Osteoblast (primary cell): ENCODE data around the gene LRRC4C. TPM values are rescaled to one million over a fixed set of nuclear protein-coding genes. Genes with fewer than 3 reads are reported as not detected.

Experiments used
- DNase-seq: peaks from one replicate; pipeline ENCODE4 v3.0.0; 2011; ENCODE audit warnings: low spot score, mixed read lengths; ENCODE audit not compliant: insufficient read length; ENCODE audit errors: missing footprints
- H2AFZ ChIP-seq: 2 replicates; pipeline ENCODE4 v1.6.0; 2011; ENCODE audit warnings: mild to moderate bottlenecking, low read length
- H3K27ac ChIP-seq: 2 replicates; pipeline ENCODE4 v1.5.1; 2011; ENCODE audit warnings: mild to moderate bottlenecking, low read depth, low read length, moderate library complexity
- H3K27me3 ChIP-seq: 2 replicates; pipeline ENCODE4 v1.6.0; 2012; ENCODE audit warnings: mild to moderate bottlenecking, control low read depth, inconsistent platforms, low read length, moderate library complexity; ENCODE audit not compliant: insufficient read depth
- H3K36me3 ChIP-seq: 2 replicates; pipeline ENCODE4 v1.5.1; 2011; ENCODE audit warnings: mild to moderate bottlenecking, low read length, control low read depth, moderate library complexity; ENCODE audit not compliant: insufficient read depth
- H3K4me1 ChIP-seq: 2 replicates; pipeline ENCODE4 v1.5.1; 2011; ENCODE audit warnings: mild to moderate bottlenecking, low read length, control low read depth, moderate library complexity; ENCODE audit not compliant: insufficient read depth
- H3K4me2 ChIP-seq: 2 replicates; pipeline ENCODE4 v1.6.0; 2011; ENCODE audit warnings: mild to moderate bottlenecking, low read length; ENCODE audit not compliant: insufficient read depth
- H3K4me3 ChIP-seq: fragments of 200-600 bp; sonication (generic); 3 replicates; pipeline ENCODE4 v1.5.1; 2012; ENCODE audit warnings: mild to moderate bottlenecking, low read length, inconsistent platforms; ENCODE audit not compliant: insufficient read depth
- H3K79me2 ChIP-seq: 2 replicates; pipeline ENCODE4 v1.6.0; 2012; ENCODE audit warnings: mild to moderate bottlenecking, low read length, control low read depth, inconsistent platforms; ENCODE audit not compliant: insufficient read depth
- H3K9me3 ChIP-seq: 2 replicates; pipeline ENCODE4 v1.5.1; 2011; ENCODE audit warnings: low read depth, low read length, control low read depth
- H4K20me1 ChIP-seq: 2 replicates; pipeline ENCODE4 v1.6.0; 2012; ENCODE audit warnings: mild to moderate bottlenecking, low read length, control low read depth; ENCODE audit not compliant: insufficient read depth
- total RNA-seq: library from RNA; depleted of rRNA; stranded (reverse); fragments of >200 nt; gene quantifications from 2 replicates; pipeline ENCODE4 v1.2.3, GENCODE V29; 2012
- TF ChIP-seq, protein P1 (sequence below): IDR thresholded peaks from 2 replicates; pipeline ENCODE4 v1.5.1; 2011; ENCODE audit warnings: mild to moderate bottlenecking, low read depth, low read length, moderate library complexity; ENCODE audit errors: extremely low read depth

Gene LRRC4C
- total RNA-seq, 1 donor: 2.2 TPM

DNA sequence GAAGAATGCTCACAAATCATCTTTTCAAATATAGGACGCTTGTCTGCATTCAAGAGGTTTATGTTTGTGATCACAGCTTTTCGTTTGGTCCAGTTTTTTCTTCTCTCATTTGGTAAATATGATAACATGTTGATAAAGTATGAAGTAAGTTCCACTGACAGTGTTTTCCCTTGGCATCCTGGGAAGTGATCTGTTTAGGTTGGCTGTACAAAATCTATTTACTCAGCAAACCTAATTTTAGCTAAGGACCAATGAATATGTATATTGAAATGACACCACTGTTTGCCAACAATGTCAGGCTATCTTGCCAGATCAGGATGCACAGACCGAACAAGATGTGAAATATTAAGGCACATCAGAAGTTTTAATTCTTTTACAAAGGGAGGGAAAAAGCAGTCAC, 1230.8 kb downstream of the LRRC4C start:
- H3K4me2 ChIP-seq: no peak overlapping the region
- no peaks in the 10 kb centered on the region for H3K9me3 ChIP-seq
- H4K20me1 ChIP-seq: no peaks in the 10 kb centered on the region
- no peak overlapping the region for H2AFZ ChIP-seq
- H3K4me3 ChIP-seq: no peak overlapping the region
- TF ChIP-seq, protein P1, sequence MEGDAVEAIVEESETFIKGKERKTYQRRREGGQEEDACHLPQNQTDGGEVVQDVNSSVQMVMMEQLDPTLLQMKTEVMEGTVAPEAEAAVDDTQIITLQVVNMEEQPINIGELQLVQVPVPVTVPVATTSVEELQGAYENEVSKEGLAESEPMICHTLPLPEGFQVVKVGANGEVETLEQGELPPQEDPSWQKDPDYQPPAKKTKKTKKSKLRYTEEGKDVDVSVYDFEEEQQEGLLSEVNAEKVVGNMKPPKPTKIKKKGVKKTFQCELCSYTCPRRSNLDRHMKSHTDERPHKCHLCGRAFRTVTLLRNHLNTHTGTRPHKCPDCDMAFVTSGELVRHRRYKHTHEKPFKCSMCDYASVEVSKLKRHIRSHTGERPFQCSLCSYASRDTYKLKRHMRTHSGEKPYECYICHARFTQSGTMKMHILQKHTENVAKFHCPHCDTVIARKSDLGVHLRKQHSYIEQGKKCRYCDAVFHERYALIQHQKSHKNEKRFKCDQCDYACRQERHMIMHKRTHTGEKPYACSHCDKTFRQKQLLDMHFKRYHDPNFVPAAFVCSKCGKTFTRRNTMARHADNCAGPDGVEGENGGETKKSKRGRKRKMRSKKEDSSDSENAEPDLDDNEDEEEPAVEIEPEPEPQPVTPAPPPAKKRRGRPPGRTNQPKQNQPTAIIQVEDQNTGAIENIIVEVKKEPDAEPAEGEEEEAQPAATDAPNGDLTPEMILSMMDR: no peak
- DNase-seq: no peak
- no peaks in the 10 kb centered on the region for H3K36me3 ChIP-seq
- no peaks in the 10 kb centered on the region for H3K27me3 ChIP-seq
- H3K27ac ChIP-seq: no peak overlapping the region
- H3K4me1 ChIP-seq: no peaks in the 10 kb centered on the region
- H3K79me2 ChIP-seq: no peaks in the 10 kb centered on the region

DNA sequence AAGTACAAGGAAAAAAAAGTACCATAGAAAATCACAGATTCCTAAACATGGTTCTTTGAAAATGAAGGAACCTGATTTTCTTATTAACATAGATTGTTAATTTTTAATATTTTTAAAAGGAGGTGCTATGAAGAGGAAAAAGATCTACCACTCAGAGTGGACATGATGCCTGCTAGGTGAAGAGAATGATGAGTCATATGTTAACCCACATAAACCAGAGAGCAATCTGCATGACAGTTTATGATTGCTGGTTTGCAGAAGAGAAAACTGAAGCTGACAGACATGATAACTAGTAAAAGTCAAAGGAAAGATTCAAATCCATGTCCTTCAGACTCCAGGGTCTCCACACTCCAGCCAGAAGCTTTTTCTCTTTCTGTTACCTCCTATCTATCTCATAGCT, 1231.7 kb downstream of the LRRC4C start:
- no peaks in the 10 kb centered on the region for H3K4me1 ChIP-seq
- no peaks in the 10 kb centered on the region for H3K36me3 ChIP-seq
- no peak overlapping the region for H3K4me3 ChIP-seq
- H3K9me3 ChIP-seq: no peaks in the 10 kb centered on the region
- H3K4me2 ChIP-seq: no peak overlapping the region
- no peak for DNase-seq
- H3K27ac ChIP-seq: no peak overlapping the region
- TF ChIP-seq, protein P1: no peak
- no peaks in the 10 kb centered on the region for H3K27me3 ChIP-seq
- H4K20me1 ChIP-seq: no peaks in the 10 kb centered on the region
- H2AFZ ChIP-seq: no peak overlapping the region
- H3K79me2 ChIP-seq: no peaks in the 10 kb centered on the region

DNA sequence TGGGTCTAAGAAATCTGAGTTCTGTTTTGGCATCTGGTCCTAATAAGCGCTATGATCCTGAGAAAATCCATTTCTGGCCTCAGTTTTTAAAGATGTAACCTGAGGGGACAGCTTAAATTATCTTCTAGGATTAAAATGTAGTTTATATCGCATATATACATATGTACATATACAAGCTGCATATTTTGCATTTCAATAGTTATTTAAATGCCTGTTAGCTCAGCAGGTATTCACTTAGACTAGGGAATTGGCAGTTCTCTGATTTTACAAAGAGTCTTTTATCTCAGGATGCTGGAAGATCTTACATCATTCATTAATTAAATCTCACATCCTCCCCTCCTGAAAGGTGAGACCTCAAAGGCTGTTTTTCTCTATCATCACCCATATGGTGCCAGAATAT, 1232.8 kb downstream of the LRRC4C start:
- Histone ChIP-seq H2AFZ (no peak overlapping the region), H3K27ac (no peak overlapping the region), H3K36me3 (no peaks in the 10 kb centered on the region), H3K79me2 (no peaks in the 10 kb centered on the region), H3K27me3 (no peaks in the 10 kb centered on the region), H3K9me3 (no peaks in the 10 kb centered on the region), H4K20me1 (no peaks in the 10 kb centered on the region), H3K4me2 (no peak overlapping the region), H3K4me1 (no peaks in the 10 kb centered on the region), H3K4me3 (no peak overlapping the region)
- no peak for DNase-seq
- TF ChIP-seq, protein P1: no peak

DNA sequence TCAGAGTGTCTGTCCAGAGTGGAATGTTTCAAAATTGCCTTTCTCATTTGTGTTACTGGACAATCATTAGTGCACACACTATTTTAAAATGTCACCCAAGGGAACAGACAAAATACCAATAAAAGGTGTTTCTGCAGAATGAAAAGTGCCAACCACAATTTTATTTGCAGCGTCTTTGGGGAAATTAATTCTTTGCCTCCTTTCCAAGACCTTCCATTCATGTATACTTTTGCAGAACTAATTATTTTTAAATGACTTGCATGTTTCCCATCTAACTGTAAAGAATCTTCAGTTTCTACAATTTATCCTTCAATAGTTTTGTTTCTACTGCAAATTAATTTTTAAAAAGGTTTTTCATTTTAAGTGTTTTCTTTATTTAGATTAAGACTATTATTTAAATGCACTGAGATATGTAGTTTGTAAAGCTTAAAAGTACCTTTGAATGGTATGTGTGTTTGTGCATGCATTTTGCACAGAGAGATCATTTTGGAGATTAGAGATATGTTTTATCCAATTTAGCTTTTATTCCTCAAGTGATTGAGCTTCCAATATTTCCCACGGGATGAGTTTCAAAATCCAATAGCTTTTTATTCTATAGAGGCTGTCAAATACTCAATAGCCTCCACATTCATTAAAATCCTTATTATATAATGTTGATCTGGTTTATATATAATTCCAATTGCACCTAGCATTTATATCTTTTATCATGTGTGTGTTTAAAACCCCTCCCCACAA, 1235.7 kb downstream of the LRRC4C start:
- DNase-seq: no peak
- no peaks in the 10 kb centered on the region for H3K79me2 ChIP-seq
- no peak overlapping the region for H3K4me2 ChIP-seq
- H3K36me3 ChIP-seq: no peaks in the 10 kb centered on the region
- H3K9me3 ChIP-seq: no peaks in the 10 kb centered on the region
- H3K27ac ChIP-seq: no peak overlapping the region
- H3K27me3 ChIP-seq: no peaks in the 10 kb centered on the region
- H2AFZ ChIP-seq: no peak overlapping the region
- H3K4me1 ChIP-seq: no peaks in the 10 kb centered on the region
- TF ChIP-seq, protein P1: no peak
- no peaks in the 10 kb centered on the region for H4K20me1 ChIP-seq
- no peak overlapping the region for H3K4me3 ChIP-seq
